ENCODE measurements around the gene SND1.

SND1 gene

DNA sequence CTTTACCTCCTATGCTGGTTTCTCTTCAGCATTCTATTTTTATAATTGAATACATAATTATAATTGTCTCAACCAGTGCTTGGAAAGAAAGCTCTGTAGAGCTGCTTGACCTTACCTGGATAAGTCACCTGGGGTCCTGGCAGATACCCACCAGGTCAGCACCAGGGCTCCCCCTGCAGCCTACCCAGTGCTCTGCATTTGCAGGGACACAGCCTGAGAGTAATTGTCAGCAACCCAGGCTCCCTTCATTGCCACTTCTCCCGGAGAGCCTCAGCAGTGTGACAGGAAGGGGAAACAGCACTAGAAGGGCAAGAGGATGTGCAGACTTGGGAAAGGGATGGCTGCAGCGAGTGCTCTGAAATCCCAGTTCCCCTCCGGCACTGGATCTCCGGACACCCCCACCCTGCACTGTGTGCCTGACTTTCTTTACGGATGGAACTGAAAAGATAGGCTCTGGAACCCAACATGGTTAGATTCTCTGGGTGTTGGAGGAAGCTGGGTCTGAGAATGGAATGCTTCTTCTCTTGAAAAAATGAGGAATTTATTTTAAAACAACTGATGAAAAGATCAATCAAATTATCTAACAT lies 22.6 kb upstream of the SND1 start:
- H3K36me3 ChIP-seq (ENCODE audit: control insufficient read depth, insufficient read depth, low read length) = no peaks in the 10 kb centered on the region

DNA sequence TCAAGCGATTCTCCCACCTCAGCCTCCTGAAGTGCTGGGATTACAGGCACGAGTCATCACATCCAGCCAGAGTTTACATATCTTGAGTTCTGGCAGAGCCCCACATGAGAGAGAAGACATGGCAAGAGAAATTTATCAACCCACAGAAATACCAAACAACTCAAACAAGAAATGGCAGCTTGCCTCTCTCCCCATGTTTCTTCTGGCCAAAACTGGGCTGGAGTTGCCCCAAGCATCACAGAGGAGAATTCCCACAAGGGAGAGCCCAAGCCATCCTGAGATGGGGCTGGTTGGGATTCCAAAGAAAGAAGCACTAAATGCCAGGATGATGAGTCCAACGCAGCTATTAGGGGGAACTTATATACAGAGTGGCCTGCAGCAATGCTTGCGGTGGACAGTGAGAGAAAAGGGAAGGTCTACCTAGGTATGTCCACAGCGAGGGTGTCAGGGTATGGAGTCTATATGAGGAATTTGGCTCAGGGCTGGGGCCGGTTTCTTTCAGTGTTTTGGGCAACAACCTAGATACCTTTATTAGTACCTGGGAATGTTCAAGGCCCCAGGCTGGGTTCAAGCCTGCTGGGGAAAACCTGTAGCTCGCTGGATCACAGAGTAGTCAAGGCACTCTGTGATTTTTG lies 19.6 kb upstream of the SND1 start:
- Histone ChIP-seq H3K9ac (ENCODE audit: low read length) (no peak overlapping the region), H3K4me1 (ENCODE audit: control insufficient read depth, insufficient read depth, low read length) (no peaks in the 10 kb centered on the region), H3K4me3 (ENCODE audit: low read length) (no peak overlapping the region), H3K27me3 (ENCODE audit: control insufficient read depth, insufficient read depth, low read length) (no peaks in the 10 kb centered on the region), H3K9me3 (ENCODE audit: control insufficient read depth, low read length) (no peaks in the 10 kb centered on the region), H3K36me3 (ENCODE audit: control insufficient read depth, insufficient read depth, low read length) (no peaks in the 10 kb centered on the region)

More for the DNA sequence above, 22.6 kb upstream of the SND1 start:
- no peak overlapping the region for H3K9ac ChIP-seq (ENCODE audit: low read length)
- H3K9me3 ChIP-seq (ENCODE audit: control insufficient read depth, low read length) = no peaks in the 10 kb centered on the region
- H3K27me3 ChIP-seq (ENCODE audit: control insufficient read depth, insufficient read depth, low read length) = no peaks in the 10 kb centered on the region
- H3K4me1 ChIP-seq (ENCODE audit: control insufficient read depth, insufficient read depth, low read length) = no peaks in the 10 kb centered on the region
- H3K4me3 ChIP-seq (ENCODE audit: low read length) = no peak overlapping the region

DNA sequence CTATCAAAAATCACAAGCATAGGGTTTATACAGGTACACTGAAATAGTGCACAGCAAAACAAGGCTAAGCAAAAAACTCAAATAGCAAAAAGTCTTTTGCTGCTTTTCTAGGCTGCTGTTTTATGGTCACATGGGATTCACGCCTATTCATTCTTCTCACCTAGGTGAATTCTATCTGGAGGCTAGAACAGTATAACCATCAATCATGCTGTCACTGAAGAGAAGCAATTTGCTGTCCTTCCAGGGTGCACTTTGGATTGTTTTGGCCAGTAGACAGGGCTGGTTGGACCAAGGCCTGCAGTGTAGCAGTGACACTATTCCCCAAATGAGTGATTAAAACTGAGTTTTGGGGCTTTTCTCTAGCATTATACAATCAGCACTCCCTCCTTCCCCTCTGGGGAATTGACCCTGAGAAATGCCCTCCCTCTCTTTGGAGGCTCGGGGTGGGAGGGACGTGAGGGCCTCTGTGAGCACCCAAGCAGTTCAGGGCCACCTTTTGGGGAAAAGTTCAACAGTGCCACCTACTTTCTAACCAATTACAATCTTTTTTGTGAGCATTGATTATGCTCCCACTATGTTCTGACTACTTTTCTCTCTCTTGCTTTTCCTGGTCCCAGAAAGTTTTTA lies 16.2 kb upstream of the SND1 start:
- Histone ChIP-seq H3K4me3 (ENCODE audit: low read length) (no peak overlapping the region), H3K4me1 (ENCODE audit: control insufficient read depth, insufficient read depth, low read length) (no peaks in the 10 kb centered on the region), H3K27me3 (ENCODE audit: control insufficient read depth, insufficient read depth, low read length) (no peaks in the 10 kb centered on the region), H3K36me3 (ENCODE audit: control insufficient read depth, insufficient read depth, low read length) (no peaks in the 10 kb centered on the region), H3K9ac (ENCODE audit: low read length) (no peak overlapping the region), H3K9me3 (ENCODE audit: control insufficient read depth, low read length) (no peaks in the 10 kb centered on the region)

DNA sequence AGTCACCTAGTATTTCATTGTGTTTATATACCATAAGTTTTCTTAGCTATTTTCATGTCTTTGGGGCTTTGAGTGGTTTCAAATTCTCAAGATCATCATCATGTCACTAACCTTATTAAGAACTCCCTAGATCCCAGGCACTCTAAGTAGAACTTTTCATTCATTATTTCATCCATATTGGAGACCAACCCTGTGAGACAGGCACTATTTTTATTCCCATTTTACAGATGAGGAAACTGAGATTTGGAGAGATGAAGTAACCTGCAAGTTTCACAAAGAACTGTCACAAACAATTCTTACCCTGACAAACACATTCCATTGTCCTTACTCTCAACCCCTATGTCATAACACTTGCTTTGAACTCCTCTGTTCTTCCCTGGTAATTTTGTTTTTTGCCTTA lies 13.8 kb upstream of the SND1 start:
- Histone ChIP-seq H3K36me3 (ENCODE audit: control insufficient read depth, insufficient read depth, low read length) (no peaks in the 10 kb centered on the region), H3K4me3 (ENCODE audit: low read length) (no peak overlapping the region), H3K4me1 (ENCODE audit: control insufficient read depth, insufficient read depth, low read length) (no peaks in the 10 kb centered on the region), H3K27me3 (ENCODE audit: control insufficient read depth, insufficient read depth, low read length) (no peaks in the 10 kb centered on the region), H3K9ac (ENCODE audit: low read length) (no peak overlapping the region), H3K9me3 (ENCODE audit: control insufficient read depth, low read length) (no peaks in the 10 kb centered on the region)

DNA sequence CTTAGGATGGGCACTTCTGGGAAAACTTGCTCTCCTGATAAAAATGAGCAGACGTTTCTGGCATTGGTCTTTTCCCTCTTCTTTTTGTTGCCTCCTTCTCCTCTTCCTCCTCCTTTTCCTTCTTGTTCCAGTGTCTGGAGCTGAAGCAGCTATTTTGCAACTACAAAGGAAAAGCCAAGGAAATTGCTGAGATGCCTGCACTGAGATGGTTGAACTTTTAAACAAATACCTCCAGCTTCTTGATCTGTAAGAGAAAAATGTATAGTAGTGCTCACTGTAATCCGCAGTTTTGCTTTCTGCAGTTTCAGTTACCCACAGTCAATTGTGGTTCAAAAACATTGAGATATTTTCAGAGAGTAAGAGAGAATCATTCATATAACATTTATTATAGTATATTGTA lies 7.5 kb upstream of the SND1 start:
- H3K4me3 ChIP-seq (ENCODE audit: low read length) = no peak overlapping the region
- no peaks in the 10 kb centered on the region for H3K4me1 ChIP-seq (ENCODE audit: control insufficient read depth, insufficient read depth, low read length)
- no peaks in the 10 kb centered on the region for H3K27me3 ChIP-seq (ENCODE audit: control insufficient read depth, insufficient read depth, low read length)
- no peaks in the 10 kb centered on the region for H3K9me3 ChIP-seq (ENCODE audit: control insufficient read depth, low read length)
- no peaks in the 10 kb centered on the region for H3K36me3 ChIP-seq (ENCODE audit: control insufficient read depth, insufficient read depth, low read length)
- H3K9ac ChIP-seq (ENCODE audit: low read length) = no peak overlapping the region

DNA sequence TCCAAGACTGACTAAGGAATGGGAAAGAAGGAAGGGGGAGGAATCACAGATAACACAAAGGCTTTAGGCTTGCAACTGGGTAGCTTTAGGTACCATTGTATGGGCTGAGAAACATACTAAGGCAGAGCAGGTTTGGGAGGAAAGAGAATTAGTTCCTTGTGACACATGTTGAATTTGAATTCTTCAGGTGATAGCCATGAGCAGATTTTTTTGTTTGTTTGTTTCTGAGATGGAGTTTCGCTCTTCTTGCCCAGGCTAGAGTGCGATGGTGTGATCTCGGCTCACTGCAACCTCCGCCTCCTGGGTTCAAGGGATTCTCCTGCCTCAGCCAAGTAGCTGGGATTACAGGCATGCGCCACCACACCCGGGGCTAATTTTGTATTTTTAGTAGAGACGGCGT lies 4.4 kb upstream of the SND1 start:
- no peaks in the 10 kb centered on the region for H3K4me1 ChIP-seq (ENCODE audit: control insufficient read depth, insufficient read depth, low read length)
- H3K9ac ChIP-seq (ENCODE audit: low read length) = no peak overlapping the region
- no peak overlapping the region for H3K4me3 ChIP-seq (ENCODE audit: low read length)
- H3K27me3 ChIP-seq (ENCODE audit: control insufficient read depth, insufficient read depth, low read length) = no peaks in the 10 kb centered on the region
- H3K36me3 ChIP-seq (ENCODE audit: control insufficient read depth, insufficient read depth, low read length) = no peaks in the 10 kb centered on the region
- no peaks in the 10 kb centered on the region for H3K9me3 ChIP-seq (ENCODE audit: control insufficient read depth, low read length)

DNA sequence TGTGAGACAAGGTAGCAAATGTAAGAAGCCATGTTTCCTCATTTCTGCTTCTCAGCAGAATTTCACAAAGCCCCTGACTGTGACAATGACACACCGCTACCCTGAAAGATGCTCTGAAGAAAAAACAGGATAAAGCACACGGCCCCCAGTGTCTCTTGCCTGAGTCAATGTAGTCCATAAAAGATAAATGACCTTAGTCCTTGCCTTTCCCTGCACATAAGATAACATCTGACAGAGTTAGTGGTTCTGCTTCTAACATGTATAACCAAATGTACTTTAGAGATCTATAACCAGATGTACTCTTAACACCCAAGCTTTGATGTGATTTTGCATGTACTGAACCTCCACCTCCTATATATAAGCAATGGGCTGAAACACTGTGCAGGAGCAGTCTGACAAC lies 3.0 kb upstream of the SND1 start:
- Histone ChIP-seq H3K36me3 (ENCODE audit: control insufficient read depth, insufficient read depth, low read length) (no peaks in the 10 kb centered on the region), H3K9me3 (ENCODE audit: control insufficient read depth, low read length) (no peaks in the 10 kb centered on the region), H3K4me1 (ENCODE audit: control insufficient read depth, insufficient read depth, low read length) (peaks cover 7% of the 10 kb centered on the region), H3K27me3 (ENCODE audit: control insufficient read depth, insufficient read depth, low read length) (no peaks in the 10 kb centered on the region), H3K9ac (ENCODE audit: low read length) (no peak overlapping the region), H3K4me3 (ENCODE audit: low read length) (no peak overlapping the region)

DNA sequence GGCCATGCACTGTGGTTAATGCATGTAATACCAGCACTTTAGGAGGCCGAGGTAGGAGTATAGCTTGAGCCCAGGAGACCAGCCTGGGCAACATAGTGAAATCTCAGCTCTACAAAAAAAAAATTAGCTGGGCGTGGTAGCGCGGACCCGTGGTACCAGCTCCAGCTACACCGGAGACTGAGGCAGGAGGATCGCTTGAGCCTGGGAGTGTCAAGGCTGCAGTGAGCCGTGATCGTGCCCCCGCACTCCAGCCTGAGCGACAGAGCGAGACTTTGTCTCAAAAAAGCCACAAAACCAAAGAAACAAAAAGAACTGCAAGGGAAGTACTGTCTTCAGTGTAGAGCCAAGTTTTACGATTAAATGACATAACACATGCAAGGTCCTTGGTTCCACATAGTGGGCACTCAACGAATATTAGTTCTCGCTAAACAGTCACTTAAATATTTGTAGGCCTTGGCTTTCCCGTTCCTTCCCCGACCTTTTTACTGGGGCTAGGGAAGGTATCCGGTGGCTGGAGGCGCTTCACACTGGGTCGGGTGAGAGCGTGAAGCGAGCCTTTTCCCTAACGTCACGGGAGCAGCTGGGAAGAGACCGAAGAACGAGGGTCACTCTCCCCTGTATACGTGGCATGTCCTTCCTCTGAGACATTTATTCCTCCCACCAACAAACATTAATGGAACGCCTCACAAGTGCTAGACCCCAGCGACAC lies 993 bp upstream of the SND1 start:
- Histone ChIP-seq H3K9ac (ENCODE audit: low read length) (peak overlapping the region; percentile 91), H3K27me3 (ENCODE audit: control insufficient read depth, insufficient read depth, low read length) (no peaks in the 10 kb centered on the region), H3K9me3 (ENCODE audit: control insufficient read depth, low read length) (no peaks in the 10 kb centered on the region), H3K4me3 (ENCODE audit: low read length) (peak overlapping the region; percentile 62), H3K36me3 (ENCODE audit: control insufficient read depth, insufficient read depth, low read length) (no peaks in the 10 kb centered on the region), H3K4me1 (ENCODE audit: control insufficient read depth, insufficient read depth, low read length) (peaks cover 9% of the 10 kb centered on the region)

DNA sequence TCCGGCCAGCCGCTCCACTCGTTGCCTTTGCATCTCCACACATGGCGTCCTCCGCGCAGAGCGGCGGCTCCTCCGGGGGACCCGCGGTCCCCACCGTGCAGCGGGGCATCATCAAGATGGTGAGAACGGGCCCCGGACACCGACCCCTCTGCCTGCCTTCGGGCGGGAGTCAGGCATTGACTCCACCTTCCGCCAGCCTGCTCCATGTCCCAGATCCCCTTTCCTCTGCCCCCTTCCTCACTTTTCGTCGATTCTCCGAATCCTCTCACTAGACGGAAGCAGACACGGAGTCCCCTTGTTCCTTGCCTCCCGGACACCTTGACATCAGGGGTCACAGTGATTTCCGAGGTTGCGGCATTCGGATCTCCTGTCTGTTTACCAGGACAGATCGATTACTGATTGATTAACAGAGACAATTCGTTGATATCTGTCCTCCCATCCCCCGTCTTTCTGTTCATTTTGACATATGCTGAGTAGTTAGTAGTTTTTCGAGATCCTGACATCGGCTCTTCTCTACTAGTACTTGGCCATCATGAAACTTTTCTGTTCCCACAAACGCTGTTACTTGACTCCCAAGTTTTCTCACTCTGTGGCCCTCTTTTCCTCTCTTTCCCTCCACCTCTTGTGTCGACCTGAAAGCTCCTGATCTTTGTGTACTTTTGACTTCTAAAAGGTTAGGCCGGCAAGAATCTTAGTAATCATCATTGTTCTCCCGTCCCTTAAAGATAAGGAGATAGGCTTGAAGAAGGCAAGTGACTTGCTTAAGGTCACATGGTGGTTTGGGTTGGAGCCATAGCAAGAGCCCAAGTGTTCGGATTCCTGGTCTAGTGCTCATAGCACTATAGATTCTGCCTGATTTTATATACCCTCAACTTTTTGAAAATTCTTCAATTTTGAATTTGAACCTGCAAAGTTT lies 597 bp downstream of the SND1 start:
- Histone ChIP-seq H3K4me1 (ENCODE audit: control insufficient read depth, insufficient read depth, low read length) (peaks cover 9% of the 10 kb centered on the region), H3K9me3 (ENCODE audit: control insufficient read depth, low read length) (no peaks in the 10 kb centered on the region), H3K27me3 (ENCODE audit: control insufficient read depth, insufficient read depth, low read length) (no peaks in the 10 kb centered on the region), H3K4me3 (ENCODE audit: low read length) (peak overlapping the region; percentile 68), H3K9ac (ENCODE audit: low read length) (peak overlapping the region; percentile 83), H3K36me3 (ENCODE audit: control insufficient read depth, insufficient read depth, low read length) (no peaks in the 10 kb centered on the region)

DNA sequence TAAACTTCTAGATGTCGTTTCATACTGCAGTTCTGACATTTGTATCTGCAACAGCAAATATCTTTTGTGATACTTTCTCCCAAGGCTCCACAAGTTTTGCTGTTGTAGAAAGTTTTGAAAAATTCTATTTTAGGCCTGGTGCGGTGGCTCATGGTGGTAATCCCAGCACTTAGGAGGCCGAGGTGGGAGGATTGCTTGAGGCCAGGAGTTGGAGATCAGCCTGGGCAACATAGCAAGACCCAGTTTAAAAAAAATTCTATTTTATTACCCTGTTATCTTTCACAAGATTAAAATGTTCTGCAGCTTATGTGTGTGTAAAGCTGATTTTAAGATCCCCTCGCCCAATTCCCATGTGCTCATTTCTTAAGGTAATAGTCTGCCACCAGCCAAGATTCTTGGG lies 1.4 kb downstream of the SND1 start:
- peaks cover 9% of the 10 kb centered on the region for H3K4me1 ChIP-seq (ENCODE audit: control insufficient read depth, insufficient read depth, low read length)
- no peaks in the 10 kb centered on the region for H3K9me3 ChIP-seq (ENCODE audit: control insufficient read depth, low read length)
- no peaks in the 10 kb centered on the region for H3K36me3 ChIP-seq (ENCODE audit: control insufficient read depth, insufficient read depth, low read length)
- no peaks in the 10 kb centered on the region for H3K27me3 ChIP-seq (ENCODE audit: control insufficient read depth, insufficient read depth, low read length)
- no peak overlapping the region for H3K9ac ChIP-seq (ENCODE audit: low read length)
- no peak overlapping the region for H3K4me3 ChIP-seq (ENCODE audit: low read length)

DNA sequence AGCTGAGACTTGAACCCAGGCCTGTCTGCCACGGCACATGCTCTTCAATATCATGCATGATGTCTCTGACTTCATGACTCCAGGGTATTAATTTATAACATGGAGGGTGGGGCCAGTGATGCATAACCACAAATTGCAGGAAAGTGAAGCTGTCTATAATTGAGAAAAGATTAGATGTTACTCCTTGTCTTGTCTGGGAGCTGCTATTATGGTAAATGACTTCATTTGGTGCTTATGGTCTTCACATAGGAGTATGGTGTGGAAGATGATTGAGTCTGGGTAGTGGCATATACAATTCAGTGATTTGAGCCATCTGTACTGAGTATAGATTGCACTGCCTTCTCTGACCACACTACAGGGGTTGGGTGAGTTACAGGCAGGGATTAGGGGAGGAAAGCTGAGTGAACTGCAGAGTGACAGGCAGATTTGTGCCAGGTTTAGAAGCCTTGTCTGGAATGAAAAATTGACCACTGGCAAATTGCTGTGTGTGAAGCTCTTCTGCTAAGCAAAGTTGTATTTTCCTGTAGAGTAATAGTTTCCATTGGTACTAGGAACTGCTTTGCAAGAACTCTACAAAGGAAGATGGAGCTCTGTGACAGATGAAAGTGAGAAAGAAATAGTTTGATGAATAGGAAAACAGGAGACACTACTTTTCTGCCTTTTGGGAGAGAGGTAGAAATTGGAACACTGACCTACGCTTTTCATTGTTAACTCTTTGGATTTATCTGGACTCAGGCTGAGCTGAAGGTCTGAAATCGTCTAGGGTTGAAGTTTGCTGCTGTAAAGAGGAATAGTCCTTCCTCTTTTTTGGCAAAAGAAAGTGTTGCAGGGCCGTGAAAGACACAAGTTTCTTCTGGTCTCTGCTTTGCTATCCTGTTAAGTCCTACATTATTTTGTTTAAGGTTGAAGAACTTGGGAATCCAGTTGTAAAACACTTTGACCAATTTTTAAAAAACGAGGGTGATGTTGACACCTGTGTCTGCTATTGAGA lies 2.7 kb downstream of the SND1 start:
- Histone ChIP-seq H3K9me3 (ENCODE audit: control insufficient read depth, low read length) (no peaks in the 10 kb centered on the region), H3K4me3 (ENCODE audit: low read length) (no peak overlapping the region), H3K9ac (ENCODE audit: low read length) (no peak overlapping the region), H3K27me3 (ENCODE audit: control insufficient read depth, insufficient read depth, low read length) (no peaks in the 10 kb centered on the region), H3K4me1 (ENCODE audit: control insufficient read depth, insufficient read depth, low read length) (peaks cover 9% of the 10 kb centered on the region), H3K36me3 (ENCODE audit: control insufficient read depth, insufficient read depth, low read length) (no peaks in the 10 kb centered on the region)
